ENCODE results near the gene SSU72. TPM values are rescaled to one million over a fixed set of nuclear protein-coding genes. Genes with fewer than 3 reads are reported as not detected.

SSU72 gene
- total and polyA plus RNA-seq, 8 donors, result 45.7 to 215 (median 92.1) TPM

DNA sequence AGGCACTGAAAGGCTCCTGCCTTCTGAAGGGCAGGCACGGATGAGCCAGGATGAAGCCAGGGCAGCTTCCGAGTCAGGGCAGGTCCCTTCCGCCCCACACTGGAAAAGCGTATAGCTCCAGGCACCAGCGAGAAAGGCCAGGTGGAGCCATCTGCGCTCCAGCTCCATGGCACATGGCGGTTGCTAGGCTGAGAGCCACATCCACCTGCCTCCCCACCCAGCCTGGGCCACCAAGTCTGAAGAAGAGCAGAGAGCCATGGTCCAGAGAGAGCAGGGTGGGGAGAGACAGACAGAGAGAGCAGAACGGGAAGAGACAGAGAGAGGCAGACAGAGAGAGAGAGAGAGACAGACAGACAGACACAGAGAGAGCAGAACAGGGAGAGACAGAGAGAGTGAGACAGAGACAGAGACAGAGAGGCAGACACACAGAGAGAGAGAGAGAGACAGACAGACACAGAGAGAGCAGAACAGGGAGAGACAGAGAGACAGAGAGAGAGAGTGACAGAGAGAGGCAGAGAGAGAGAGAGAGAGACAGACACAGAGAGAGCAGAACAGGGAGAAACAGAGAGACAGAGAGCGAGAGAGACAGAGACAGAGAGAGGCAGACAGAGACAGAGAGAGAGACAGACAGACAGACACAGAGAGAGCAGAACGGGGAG lies 20.1 kb upstream of the SSU72 start:
- 42 to 56% (median 53%) methylated on average over 9 to 10 of the region's 10 CpGs for WGBS, 5 donors
- DNase-seq, result peak in 1 of 2 donors; percentile 63
- H3K4me3 ChIP-seq, result no peak overlapping the region
- intact Hi-C loops (cut with DNase I; ENCODE audit: low total_unique reads), result no loop called here
- H3K36me3 ChIP-seq, result no peaks in the 10 kb centered on the region
- TF ChIP-seq POLR2AphosphoS5 (IDR thresholded peaks at IDR 0.05), result no peak
- no peak for TF ChIP-seq EP300 (IDR thresholded peaks at IDR 0.05)
- TF ChIP-seq, protein P1, sequence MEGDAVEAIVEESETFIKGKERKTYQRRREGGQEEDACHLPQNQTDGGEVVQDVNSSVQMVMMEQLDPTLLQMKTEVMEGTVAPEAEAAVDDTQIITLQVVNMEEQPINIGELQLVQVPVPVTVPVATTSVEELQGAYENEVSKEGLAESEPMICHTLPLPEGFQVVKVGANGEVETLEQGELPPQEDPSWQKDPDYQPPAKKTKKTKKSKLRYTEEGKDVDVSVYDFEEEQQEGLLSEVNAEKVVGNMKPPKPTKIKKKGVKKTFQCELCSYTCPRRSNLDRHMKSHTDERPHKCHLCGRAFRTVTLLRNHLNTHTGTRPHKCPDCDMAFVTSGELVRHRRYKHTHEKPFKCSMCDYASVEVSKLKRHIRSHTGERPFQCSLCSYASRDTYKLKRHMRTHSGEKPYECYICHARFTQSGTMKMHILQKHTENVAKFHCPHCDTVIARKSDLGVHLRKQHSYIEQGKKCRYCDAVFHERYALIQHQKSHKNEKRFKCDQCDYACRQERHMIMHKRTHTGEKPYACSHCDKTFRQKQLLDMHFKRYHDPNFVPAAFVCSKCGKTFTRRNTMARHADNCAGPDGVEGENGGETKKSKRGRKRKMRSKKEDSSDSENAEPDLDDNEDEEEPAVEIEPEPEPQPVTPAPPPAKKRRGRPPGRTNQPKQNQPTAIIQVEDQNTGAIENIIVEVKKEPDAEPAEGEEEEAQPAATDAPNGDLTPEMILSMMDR (IDR thresholded peaks at IDR 0.05), result no peak
- no peak for TF ChIP-seq POLR2A (IDR thresholded peaks at IDR 0.05)
- peaks cover 0 to 46% (median 25%) of the 10 kb centered on the region in 3 donors for H3K27me3 ChIP-seq
- no peaks in the 10 kb centered on the region for H3K9me3 ChIP-seq
- peaks cover 7 to 24% (median 12%) of the 10 kb centered on the region in 4 donors for H3K4me1 ChIP-seq
- H3K27ac ChIP-seq, result no peak overlapping the region

DNA sequence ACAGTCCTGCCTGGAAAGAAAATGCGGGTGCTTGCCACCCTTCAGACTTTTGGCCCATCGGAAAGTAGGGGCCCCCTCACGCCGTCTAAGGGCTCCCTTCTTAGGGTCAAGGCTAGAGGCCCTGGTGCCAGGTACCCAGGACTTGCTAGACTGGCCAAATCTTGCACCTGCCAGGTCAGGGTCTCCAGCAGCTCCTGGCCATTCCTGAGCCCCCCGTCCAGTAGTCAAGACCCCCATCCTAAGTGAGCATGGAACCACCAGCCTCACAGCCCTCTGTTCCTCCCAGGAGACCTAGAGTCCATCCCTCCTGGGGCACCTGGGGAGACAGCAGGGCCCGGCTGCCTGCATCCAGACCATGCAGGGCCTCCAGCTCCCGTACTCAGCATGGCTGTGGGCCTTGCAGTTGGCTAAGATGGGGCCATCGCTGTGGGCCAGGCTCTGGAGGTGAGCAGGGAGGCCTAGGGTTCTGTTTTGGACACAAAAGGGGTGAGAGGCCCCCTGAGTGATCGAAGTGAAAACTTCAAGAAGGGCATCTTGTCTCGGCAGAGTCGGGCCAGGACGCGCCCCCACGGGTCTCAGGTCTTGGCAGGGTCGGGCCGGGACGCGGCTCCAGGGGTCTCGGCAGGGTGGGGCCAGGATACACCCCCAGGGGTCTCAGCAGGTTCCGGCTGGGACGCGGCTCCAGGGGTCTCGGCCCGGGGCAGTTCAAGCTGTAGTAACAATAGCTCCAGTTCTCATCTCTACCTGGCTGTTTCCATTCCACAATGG lies 19.4 kb upstream of the SSU72 start:
- WGBS, 5 donors, result 78 to 85% (median 83%) methylated on average over 12 to 24 of the region's 24 CpGs
- Histone ChIP-seq H3K9me3 (no peaks in the 10 kb centered on the region), H3K27ac (no peak overlapping the region), H3K4me1 (peaks cover 1 to 18% (median 7%) of the 10 kb centered on the region in 4 donors), H3K36me3 (no peaks in the 10 kb centered on the region), H3K4me3 (no peak overlapping the region), H3K27me3 (peaks cover 0 to 46% (median 20%) of the 10 kb centered on the region in 3 donors)
- intact Hi-C loops (cut with DNase I; ENCODE audit: low total_unique reads), result no loop called here
- DNase-seq, result no peak
- TF ChIP-seq POLR2A (IDR thresholded peaks at IDR 0.05), result no peak
- TF ChIP-seq, protein P1 (IDR thresholded peaks at IDR 0.05), result no peak
- TF ChIP-seq EP300 (IDR thresholded peaks at IDR 0.05), result no peak
- TF ChIP-seq POLR2AphosphoS5 (IDR thresholded peaks at IDR 0.05), result no peak

DNA sequence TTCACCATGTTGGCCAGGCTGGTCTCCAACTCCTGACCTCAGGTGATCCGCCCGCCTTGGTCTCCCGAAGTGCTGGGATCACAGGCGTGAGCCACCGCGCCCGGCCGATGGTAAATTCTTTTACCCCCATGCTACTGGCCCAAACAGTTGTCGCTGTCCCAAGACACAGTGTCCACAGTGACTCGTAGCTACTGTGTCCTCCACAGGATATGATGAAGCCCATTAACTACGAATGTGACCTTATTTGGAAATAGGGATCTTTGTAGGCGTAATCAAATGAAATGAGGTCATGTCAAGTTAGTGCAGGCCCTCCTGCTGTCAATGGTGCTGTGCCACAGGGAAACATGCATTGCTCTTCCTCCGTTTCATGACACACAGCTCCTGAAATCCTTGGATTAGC lies 16.8 kb upstream of the SSU72 start:
- Histone ChIP-seq H3K4me1 (no peaks in the 10 kb centered on the region), H3K27me3 (peaks cover 0 to 44% (median 5%) of the 10 kb centered on the region in 3 donors), H3K9me3 (no peaks in the 10 kb centered on the region), H3K27ac (no peak overlapping the region), H3K36me3 (no peaks in the 10 kb centered on the region), H3K4me3 (no peak overlapping the region)
- intact Hi-C loops (cut with DNase I; ENCODE audit: low total_unique reads), result no loop called here
- WGBS, 5 donors, result 86 to 92% (median 88%) methylated on average over 11 to 13 of the region's 13 CpGs
- TF ChIP-seq EP300 (IDR thresholded peaks at IDR 0.05) (no peak), POLR2AphosphoS5 (IDR thresholded peaks at IDR 0.05) (no peak), POLR2A (IDR thresholded peaks at IDR 0.05) (no peak)
- TF ChIP-seq, protein P1 (IDR thresholded peaks at IDR 0.05), result no peak
- DNase-seq, result no peak

DNA sequence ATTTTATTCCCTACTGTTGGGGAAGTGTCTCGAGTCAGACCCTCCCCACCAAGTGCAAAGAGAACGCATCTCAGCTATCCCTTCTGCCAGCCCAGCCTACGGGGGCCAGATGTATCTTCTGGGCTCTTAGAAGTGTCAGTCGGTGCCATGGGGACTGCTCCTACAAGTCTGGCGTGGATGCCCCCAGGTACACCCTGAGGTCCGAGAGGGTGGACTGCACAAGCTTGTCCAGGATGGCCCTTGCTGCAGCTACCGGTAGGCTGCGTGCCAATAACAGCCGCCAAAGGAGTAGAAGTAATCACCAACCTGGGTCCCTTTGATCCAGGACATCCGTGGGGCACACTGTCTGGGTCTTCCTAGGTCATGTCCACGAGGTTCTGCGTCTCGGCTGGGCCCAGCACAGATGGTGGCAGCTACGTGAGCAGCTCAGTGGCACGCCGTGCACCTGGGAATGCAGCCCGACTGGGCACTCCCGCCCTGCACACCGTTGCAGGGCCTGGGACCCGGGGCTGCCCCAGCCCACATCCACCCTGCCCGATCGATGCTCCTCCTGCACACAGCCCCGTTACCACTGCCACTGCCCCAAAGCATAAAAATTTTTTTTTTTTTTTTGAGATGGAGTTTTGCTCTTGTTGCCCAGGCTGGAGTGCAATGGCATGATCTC lies 8.8 kb upstream of the SSU72 start:
- Histone ChIP-seq H3K36me3 (no peaks in the 10 kb centered on the region), H3K27ac (no peak overlapping the region), H3K27me3 (peaks cover 0 to 60% (median 8%) of the 10 kb centered on the region in 3 donors), H3K9me3 (no peaks in the 10 kb centered on the region), H3K4me3 (no peak overlapping the region), H3K4me1 (no peaks in the 10 kb centered on the region)
- DNase-seq, result no peak
- intact Hi-C loops (cut with DNase I; ENCODE audit: low total_unique reads), result no loop called here
- TF ChIP-seq EP300 (IDR thresholded peaks at IDR 0.05), result no peak
- no peak for TF ChIP-seq POLR2A (IDR thresholded peaks at IDR 0.05)
- TF ChIP-seq, protein P1 (IDR thresholded peaks at IDR 0.05), result no peak
- TF ChIP-seq POLR2AphosphoS5 (IDR thresholded peaks at IDR 0.05), result no peak
- 78 to 87% (median 83%) methylated on average over 19 to 23 of the region's 23 CpGs for WGBS, 5 donors

Data from stomach (tissue), 9 donors.